Subcutaneous adipose tissue (tissue), 4 donors: ENCODE measurements around the gene FIGNL1. TPM values are rescaled to one million over a fixed set of nuclear protein-coding genes. Genes with fewer than 3 reads are reported as not detected.

Experiments used
- total RNA-seq, 4 donors: library from RNA; depleted of rRNA; stranded (reverse); fragments of >200 nt; gene quantifications; one replicate each; pipeline ENCODE4 v1.1.0, GENCODE V29; 2016
- TF ChIP-seq, protein P1 (sequence below): fragments of 450-650 bp; IDR thresholded peaks from one replicate; pipeline ENCODE4 v1.5.1; 2016; ENCODE audit warnings: low read depth, mild to moderate bottlenecking, control low read depth, antibody characterized with exemption, moderate library complexity

Gene FIGNL1
- total RNA-seq, 4 donors from 2014 or later = 3.1 to 6.6 (median 5.3) TPM

- TF ChIP-seq, protein P1, sequence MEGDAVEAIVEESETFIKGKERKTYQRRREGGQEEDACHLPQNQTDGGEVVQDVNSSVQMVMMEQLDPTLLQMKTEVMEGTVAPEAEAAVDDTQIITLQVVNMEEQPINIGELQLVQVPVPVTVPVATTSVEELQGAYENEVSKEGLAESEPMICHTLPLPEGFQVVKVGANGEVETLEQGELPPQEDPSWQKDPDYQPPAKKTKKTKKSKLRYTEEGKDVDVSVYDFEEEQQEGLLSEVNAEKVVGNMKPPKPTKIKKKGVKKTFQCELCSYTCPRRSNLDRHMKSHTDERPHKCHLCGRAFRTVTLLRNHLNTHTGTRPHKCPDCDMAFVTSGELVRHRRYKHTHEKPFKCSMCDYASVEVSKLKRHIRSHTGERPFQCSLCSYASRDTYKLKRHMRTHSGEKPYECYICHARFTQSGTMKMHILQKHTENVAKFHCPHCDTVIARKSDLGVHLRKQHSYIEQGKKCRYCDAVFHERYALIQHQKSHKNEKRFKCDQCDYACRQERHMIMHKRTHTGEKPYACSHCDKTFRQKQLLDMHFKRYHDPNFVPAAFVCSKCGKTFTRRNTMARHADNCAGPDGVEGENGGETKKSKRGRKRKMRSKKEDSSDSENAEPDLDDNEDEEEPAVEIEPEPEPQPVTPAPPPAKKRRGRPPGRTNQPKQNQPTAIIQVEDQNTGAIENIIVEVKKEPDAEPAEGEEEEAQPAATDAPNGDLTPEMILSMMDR = no peak
These were observed 21.8 kb upstream of the FIGNL1 start for GRCh38 chr7:50471970-50472369.

GRCh38 chr7:50470250-50471163, 20.4 kb upstream of the FIGNL1 start:
- TF ChIP-seq, protein P1 = no peak

DNA sequence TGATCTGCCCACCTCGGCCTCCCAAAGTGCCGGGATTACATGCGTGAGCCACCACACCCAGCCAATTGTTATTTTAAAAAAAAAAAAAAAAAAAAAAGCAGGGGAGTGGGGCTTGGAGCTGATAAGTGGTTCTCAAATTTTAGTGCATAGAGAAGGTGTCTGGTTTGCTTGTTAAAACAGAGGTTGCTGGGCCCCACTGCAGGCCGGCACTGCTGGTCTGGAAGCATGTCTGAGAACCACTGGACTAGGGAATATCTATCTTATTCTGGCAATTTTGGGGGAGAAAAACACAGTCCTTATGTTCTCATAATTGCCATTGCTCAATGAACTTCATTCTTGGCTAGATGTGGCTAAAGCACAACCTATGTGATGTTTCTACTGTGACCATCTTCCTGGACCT, 19.0 kb upstream of the FIGNL1 start:
- TF ChIP-seq, protein P1 = no peak

DNA sequence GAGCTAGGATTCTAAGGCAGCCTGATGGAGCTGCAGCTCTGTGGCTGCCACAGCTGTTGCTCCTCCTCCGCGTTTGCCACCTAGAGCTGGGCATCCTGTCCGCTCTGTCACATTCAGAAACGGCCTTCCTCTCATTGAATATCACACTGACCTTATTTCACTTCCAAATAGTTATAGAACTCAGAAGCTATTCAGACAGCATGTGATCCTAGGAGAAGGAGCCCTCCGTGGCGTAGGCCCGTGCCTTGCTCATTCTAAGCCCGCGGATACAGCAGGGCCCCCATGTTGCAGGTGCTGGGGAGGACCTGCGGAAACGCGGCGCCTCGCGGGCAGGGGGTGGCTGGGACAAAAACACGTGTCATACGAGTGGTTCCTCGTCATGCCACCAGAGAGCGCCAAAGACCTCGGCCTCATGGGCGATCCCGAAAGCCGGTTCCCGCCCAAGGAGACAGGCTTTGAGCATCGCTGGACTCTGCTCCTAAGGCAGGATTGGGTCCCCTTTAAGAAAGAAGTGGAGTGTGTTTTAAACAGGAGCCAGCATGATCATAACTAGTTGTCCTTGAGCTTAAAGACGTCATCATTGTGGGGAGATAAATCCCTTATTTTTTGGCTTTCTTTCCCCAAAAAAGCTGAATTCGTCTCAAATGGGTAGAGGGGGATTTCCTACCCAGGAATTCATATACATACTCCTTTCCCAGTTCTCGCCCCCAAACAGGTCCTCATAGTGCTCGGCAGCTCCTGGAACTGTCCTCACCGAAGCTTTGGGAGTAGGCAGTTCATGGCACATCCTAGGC, 17.9 kb upstream of the FIGNL1 start:
- TF ChIP-seq, protein P1 = no peak

DNA sequence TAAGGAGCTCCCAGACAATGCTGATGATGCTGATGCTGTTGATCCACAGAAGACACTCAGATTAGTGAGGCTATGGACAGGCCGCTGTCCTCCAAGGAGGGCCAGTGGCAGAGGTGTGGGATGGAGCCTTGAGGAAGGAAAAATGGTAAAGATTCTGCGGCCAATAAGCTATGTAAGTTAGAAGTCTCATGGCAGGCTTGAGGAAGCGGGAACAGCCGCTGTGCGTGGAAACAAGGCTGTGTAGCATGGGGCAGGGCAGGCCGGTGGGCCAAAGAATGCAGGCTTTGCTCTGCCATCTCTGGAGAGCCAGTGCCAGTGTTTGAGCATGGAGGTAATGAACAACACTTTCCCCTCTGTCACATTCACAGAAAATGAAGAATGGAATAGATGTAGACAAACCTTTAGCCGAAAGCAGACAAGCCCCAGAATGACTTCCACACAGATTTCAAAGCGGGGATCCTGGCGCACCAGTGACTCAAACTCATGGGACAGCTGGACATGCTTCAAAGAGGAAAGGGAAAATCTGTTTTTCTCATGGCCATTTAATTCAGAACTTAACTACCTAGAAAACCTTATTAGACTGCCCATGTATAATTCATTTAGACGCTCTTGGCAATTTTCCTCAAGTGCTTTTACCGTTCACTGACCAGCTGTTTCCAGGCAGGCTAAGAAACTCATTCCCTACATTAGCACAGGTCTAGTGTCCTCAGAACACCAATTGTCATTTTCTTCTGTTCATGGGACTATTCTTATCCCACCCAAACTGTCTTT, 16.9 kb upstream of the FIGNL1 start:
- TF ChIP-seq, protein P1 = no peak

GRCh38 chr7:50463035-50463434, 12.9 kb upstream of the FIGNL1 start:
- TF ChIP-seq, protein P1 = no peak

- TF ChIP-seq, protein P1 = no peak
These were observed 12.2 kb upstream of the FIGNL1 start for GRCh38 chr7:50462361-50462760.
